NCI-H2081 treated with DMSO at 0.1 percent for 48 hours (cell line): Measurements from ENCODE around the gene TSEN54.
"Not testable (repeated sequence)": the region's sequence is repeated elsewhere in the genome, so short reads cannot be mapped to it uniquely, and the experiment has no call there.

Experiments
- DNase-seq: peaks from one replicate; lab custom pipeline; 2025; lab: John Stamatoyannopoulos, UW

TSEN54 gene

DNA sequence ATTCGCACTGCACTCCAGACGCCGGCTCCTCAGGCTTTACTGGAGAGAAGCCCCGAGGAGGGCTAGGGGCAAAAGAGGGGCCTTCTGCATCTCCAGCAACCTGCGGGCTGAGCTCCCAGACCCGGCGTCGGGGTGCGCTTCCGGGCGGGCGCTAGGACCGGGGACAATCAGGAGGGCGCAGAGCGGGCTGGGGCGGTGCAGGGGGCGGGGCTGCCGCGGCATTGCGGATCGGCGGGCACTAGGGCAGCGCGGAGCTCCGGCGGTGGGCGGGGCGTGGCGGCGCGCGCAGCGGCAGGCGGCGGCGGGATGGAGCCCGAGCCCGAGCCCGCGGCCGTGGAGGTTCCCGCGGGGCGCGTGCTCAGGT, at the start of gene TSEN54:
TSS of gene TSEN54 (plus strand) at position 274 of the 364 bp plus-strand sequence. CDS start at position 307, 33 bp downstream.
- peak; percentile 40 for DNase-seq

DNA sequence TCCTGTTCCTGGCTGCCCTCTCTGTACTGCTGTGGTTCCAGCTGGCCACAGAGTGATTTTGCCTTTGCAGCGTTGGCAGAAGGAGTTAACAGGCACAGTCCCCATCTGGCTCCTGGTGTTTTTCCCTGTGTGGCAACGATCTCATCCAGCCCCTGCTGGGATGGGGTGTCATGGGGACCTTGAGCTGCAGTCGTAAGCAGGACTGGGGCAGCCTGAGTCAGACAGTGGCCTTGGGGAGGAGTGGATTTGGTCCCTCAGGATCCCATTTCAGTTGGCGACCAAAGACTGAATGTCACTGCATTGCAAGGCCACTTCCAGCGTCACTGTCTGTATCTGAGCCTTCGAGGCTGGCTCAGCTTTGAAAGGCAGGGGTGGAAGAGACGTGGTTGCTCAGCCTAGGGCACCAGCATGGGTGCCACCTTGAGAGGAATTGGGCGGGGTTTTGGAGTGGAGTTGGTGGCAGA, 48.0 kb upstream of the TSEN54 start:
- DNase-seq = no peak

DNA sequence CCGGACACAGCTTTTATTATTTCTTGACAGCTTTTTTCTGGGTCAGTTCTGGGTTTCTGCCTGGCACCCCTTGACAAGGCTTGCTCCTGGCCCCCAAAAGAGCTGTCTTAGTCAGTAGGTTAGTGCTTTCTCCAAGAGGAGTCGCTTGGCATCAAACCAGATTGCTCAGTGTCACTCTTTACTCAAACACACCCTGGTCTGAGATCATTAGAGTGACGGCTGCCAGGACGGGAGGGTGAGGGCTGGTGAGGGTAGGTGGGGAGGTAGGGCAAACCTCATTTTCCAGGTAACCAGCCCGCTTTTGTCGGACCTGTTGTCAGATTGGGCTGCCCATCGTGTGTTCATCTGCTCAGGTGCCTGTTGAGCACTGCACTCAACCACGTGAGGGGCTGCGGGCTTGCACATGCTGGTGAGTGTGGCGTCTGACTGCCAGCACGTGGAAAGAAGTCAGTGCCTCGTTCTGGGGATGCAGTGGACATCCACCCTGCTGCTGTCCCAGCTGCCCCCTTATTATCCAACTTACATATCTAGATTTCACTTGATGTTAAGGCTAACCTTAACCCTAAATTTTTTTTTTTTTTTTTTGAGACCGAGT, 47.5 kb upstream of the TSEN54 start:
- no peak for DNase-seq

DNA sequence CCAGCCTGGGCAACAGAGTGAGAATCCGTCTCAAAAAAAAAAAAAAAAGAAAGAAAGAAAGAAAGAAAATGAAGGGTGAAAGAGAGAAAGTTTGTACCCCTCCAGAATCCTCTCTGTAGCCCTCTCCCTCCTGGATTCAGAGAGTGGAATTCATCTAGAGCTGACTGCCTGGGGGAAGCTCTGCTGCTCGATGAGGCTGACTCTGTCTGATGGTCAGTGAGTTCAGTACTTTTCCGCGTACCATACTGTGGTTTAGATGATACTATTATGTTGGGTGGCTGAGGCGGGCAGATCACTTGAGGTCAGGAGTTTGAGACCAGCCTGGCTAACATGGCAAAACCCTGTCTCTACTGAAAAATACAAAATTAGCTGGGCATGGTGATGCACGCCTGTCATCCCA, 45.1 kb upstream of the TSEN54 start:
- DNase-seq = no peak

DNA sequence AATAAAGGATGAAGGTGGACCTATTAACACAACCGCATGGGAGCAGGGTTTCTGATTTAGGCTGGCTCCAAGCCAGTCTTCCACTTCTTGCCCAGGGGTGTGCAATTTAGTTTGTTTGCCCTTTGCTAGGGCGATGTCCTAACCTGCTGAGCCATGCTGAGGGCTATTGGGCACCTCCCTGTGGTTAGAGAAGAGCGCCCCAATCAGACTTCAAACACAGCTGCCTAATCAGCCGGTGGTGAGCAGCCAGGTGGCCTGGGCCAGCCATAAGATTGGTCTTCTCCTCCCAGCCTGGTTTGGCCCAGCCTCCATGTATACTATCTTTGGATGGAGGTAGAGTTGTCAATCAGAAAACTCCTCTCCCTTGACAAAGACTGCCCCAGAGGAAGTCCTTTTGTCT, 44.2 kb upstream of the TSEN54 start:
- peak; percentile 98 for DNase-seq

DNA sequence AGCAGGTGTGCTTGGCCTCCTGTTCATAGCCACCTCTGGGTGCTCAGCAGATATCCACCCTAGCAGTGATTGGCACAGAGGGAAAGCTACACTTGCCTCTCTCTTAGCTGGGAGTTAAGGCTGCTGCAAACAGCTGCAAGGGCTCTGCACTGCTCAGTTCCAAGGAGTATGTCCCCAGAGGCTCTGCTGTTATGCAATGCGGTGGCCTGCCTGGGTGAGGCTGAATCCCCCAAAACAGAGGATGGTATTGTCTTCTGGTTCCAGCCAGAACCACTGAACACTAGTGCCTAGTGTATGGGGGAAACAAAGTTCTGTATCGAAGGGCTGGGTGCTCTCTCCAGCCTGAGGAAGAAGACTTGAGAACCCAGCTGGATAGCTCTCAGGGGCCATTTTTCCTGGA, 43.1 kb upstream of the TSEN54 start:
- no peak for DNase-seq

DNA sequence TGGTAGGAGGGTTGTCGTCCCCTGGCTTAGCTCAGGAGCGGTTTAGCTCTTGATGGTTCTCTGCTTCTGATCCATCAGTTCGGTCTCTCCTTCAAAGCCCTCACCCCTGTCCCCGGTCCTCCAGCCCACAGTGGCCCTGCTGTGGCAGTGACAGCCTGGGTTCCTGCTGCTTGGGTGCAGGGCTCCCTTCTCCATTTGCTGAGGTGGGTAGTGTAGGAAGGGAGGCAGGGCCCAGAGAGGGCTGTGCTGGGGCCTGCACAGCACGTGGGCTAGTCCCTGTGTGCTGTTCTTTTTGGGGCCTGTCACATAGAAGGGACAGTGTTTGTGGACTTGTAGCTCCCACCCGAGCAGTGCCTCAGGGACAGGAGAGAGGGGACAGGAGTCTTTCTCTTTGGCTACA, 41.6 kb upstream of the TSEN54 start:
- DNase-seq = no peak

DNA sequence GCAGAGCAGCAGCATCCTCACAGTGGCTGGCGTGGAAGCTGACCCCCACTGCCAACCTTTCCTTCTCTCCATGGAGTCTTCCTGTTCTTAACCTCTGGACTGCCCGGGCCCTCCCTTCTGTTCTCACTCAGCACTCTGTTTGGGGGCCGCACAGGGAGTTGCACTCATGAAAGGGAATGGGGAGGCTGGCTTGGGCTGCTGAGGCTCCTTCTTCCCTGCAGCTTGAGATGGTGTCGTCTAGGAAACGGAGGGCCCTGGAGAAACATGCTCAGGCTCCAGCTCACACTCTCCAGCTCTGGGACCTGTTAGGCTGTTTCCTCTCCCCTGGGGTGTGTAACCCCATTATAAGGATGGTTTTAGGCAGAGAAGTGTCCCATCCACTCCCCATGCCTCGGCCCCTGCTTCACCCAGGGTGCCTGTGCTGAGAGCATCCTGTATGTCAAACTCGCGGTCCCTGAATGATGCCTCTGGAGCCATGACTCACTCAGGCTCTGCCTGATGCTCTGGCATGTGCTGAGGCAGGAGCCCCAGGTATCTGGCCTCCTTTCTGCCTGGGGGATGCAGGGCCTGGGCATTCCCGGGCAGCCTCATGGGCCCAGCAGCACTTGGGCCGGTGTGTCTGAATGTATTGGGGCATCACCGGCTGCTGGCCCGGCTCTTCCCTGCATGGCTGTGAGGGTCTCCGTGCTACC, 41.0 kb upstream of the TSEN54 start:
- DNase-seq = no peak

DNA sequence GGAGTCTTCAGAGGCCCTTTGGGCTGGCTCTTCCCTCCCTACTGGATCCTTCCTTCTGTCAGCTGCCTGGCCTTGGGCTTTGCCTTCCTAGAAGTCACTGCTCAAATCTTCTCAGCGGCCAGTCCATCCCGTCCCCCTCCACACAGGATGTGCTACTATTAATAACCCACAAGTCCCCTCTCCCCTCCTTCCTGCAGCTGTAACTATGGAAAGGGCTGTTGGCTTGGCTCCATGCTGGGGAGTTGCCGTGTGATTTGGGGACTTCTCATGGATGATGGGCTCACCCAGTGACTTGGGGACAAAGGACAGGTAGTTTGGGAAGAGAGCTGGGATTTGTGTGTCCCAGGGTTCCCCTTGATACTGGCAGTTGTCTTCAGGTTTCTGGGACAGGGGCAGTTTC, 40.5 kb upstream of the TSEN54 start:
- DNase-seq = no peak

DNA sequence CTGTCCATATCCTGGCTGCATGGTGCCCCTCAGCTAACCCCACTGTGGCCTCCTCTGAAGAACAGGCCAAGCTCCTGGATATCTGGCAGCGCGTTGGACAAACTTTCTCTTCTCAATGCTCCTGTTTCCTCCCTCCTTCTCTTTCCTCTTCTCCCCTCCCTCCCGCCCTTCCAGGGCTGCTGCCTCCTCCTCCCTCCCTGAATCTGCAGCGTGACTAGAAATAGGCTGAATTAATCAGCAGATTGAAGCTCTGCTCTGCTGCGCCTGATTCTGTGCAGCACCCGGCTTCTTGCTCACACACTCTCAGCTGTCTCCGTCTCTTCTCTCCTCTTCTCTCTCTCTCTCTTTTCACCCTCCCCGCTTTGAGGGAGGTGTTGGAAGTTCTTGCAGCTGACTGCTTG, 40.1 kb upstream of the TSEN54 start:
- no peak for DNase-seq

DNA sequence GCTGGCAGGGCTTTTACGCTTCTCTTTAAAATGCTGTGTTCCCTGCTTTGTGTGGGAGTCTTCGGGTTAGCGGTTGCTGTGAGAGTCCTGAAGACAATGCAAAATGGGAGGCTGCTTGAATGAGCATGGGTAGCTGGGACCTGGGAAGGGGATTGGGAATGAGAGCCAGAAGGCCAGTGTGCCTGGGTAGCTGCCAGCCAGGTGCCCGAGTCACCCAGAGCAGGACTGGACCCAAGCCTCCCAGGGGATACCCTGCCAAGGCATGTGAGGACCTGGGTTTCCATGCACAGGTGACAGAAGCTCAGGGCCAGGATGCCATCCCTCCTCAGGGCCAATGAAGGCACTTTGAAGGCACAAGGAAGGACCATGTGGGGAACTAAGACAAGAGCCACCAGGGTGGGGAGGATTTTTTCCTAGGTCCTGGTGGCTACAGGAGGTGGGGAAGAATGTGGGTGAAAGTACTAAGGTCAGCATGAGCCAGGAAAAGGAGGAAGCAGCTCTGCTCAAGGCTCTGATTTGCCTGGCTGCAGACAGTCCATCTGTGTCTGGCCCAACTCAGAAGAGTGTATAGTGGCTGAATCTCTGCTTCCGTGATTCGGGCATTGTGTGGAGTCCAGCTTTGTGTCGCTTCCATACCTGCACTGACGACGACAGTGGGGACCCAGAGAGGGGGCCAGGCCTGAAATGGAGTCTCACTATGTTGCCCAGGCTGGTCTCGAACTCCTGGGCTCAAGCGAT, 39.4 kb upstream of the TSEN54 start:
- no peak for DNase-seq

DNA sequence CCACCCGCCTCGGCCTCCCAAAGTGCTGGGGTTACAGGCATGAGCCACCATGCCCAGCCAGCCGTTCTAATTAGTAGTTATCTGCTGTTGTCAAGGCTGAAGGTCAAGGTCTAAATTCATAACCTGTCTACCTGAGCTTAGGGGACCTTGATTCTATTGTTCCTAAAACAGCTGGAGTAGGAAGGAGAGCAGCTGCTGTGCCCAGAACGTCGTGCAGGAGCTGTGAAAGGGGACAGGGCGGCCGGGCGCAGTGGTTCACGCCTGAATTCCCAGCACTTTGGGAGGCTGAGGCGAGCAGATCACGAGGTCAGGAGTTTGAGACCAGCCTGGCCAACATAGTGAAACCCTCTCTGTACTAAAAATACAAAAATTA, 38.9 kb upstream of the TSEN54 start:
- not testable (repeated sequence) for DNase-seq

DNA sequence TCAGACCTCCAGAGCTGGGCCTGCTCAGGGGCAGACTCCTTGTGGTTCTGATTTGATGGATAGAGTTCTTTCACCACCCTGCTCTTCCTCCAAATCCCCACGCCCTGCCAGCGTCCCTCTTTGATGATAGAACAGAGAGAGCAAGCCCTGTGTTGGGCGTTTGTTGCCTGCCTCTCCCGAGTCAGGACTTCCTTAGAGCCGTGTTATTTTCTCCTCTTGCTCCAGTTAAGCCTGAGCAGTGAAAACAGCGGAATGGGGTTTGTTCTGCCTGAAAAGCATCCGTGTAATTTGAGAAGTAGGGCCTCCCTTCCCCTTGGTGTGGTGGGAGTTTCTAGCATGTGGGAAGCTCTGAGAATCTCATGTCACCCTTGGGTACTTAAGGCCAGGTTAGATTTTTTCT, 37.8 kb upstream of the TSEN54 start:
- no peak for DNase-seq

DNA sequence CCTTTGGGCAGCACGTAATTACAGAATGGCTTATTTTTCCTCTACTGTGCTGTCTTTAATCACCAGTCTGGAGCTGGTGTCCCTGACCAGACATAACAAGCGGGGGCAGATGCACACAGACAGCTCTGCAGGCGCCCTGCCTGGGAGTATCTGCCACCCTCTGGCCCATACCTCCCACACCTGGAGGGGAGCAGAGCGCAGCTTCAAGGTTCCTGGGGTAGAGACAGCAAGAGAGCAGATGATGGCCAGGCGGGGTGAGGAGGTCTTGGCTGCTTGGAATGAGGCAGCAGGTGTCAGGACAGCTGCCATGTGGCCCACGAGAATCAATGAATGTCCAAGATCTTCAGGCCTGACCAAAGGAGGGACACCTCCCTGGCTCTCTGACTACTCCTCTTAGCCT, 36.0 kb upstream of the TSEN54 start:
- DNase-seq = no peak

DNA sequence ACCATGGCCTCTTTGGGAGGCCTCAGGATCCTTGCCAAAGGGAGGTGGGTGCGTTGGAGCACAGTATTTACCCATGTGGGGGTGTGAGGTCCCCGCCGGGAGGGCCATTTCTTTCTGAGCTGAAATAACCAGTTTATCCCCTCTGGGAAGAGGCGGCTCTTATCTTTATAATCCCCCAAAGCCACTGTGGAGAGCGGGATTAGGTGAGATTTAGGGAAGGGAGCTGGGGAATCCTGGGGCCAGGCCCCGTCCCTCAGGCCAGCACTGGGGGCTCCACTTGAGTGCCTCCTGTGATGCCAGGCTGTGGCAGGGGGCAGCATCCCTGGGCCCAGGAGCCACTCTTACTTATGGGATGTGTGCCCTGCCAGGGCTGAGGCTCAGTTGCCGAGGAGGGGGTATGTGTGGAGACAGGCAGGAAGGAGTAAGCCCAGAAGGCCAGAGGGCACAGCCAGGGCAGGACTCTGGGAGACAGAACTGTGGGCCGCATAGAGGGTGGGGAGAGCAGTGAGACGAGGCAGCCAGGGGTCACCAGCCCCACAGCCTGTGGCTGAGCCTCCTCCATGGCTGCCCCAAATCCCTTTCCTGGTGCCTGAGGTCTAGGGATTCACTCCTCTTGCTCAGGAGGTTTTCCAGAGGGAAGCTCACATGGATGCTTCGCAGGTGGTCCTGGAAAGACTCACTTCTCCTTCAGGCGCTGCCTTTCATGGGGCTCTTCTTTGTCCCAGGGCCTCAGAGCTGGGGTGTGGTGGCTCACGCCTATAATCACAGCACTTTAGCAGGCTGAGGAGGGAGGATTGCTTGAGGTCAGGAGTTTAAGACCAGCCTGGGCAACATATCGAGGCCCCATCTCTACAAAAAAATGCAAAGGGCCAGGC, 34.9 kb upstream of the TSEN54 start:
- DNase-seq = no peak

DNA sequence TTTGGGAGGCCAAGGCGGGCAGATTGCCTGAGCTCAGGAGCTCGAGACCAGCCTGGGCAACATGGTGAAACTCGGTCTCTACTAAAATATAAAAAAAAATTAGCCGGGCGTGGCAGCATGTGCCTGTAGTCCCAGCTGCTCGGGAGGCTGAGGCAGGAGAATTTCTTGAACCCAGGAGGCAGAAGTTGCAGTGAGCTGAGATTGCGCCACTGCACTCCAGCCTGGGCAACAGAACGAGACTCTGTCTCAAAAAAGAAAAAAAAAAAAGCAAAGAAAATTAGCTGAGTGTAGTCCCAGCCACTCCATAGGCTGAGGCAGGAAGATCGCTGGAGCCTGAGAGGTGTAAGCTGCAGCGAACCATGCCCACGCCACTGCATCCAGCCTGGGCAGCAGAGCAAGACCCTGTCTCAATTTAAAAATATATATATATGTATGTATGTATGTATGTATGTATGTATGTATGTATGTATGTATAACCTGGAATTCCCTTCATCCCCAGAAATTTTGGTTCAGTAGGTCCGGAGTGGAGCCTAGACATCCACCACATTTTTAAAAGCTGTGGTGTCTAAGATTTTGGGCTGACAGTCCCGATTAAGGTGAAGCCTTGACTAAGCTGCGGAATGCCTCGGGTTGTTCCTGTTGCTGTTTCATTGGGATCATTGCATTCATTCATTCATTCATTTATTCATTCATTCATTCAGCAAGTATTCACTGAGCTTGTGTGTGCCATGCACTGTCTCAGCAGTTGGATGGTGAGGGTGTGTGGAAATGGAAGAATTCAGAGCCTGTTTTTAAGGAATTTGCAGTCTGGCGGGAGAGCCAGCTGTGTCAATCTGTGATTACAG, 34.0 kb upstream of the TSEN54 start:
- no peak for DNase-seq

DNA sequence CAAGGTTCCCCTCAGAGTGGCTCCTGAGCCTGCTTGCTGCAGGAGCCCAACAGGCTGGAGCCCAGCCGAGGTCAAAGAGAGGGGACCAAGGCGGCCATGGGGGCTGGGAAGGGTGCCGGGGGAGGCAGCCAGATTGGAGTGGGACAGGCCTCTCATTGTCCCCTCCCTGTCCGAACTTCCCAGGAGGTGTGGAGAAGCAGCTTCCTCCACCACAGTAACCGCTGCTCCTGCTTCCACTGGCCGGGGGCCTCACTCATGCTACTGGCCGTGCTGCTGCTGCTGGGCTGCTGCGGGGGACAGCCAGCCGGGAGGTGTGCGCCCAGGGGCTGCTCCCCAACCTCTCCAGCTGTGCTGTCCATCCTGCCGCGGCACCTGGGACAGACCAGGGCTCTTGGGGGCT, 30.6 kb upstream of the TSEN54 start:
- no peak for DNase-seq

DNA sequence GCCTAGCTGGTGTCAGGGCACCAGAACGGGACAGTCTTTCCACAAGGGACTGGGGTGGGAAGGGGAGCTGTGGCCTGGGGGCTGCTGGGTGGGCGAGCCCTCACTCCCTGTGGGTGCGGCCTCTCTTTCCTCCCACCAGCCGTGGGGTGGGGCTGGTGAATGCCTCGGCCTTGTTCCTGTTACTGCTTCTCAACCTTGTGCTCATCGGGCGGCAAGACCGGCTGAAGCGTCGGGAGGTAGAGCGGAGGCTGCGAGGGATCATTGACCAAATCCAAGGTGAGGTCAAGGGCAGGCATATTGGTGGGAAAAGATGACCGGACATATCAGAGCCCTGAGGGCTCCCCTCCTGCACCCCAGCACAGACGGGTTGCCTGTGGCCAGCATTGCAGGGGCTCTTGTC, 30.2 kb upstream of the TSEN54 start:
- no peak for DNase-seq

DNA sequence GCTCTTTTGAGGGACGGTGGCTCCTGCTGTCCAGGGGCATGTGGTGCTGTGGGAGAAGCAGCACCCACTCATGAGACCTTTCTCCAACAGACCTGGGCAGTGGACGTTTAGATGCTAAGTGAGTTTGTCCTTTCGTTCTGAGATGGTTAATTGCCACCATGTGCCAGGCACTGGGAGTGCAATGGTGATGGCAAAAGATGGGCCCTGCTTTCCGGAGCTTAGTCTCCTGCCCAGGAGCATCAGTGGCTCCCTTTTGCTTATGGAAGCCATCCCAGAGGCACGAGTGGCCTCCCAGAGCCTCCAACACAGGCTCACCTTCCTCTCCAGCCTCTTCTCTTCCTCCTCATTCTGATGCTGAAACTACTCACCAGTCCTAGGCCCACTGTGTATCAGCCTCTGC, 29.4 kb upstream of the TSEN54 start:
- no peak for DNase-seq

DNA sequence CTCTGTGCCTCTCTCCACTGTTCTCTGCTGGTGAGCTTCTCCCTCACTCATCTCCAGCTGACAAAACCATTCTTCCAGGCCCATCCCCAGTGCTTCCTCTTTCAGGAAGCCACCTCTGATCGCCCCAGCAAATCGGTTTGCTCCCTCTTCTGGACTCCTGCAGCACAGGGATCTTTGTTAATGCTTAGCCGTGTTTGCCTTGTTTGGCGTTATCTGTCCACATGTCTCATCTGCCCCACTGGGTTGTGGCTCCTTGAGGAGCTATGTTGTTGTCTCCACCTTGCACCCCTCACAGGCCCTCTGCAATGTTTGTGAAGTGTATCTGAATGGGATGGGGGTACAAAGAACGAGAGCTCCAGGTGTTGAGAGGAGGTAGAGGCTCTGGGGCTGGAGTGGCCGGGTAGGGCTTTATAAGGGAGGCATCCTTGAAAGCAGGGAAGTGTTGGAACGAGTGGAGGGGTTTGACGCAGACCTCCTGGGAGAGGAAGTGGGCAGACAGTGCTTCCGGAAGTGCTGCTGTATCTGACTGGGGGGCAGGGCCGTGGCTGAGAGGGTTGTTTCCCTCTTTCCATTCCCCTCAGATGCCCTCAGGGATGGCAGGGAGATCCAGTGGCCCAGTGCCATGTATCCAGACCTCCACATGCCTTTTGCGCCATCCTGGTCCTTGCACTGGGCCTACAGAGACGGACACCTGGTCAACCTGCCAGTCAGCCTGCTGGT, 28.8 kb upstream of the TSEN54 start:
- no peak for DNase-seq
